H9 (cell line): ENCODE data around the gene TSHZ1. TPM values are rescaled to one million over a fixed set of nuclear protein-coding genes. Genes with fewer than 3 reads are reported as not detected.

ENCODE experiments used
- DNase-seq: peaks from one replicate; pipeline ENCODE4 v3.0.0-alpha.2; 2017
- H2AFZ ChIP-seq: one replicate; pipeline ENCODE4 v1.6.1; 2013; ENCODE audit warnings: mild to moderate bottlenecking, low read length, control low read depth, moderate library complexity
- H2AK5ac ChIP-seq: 2 replicates; pipeline ENCODE4 v1.6.1; 2013; ENCODE audit warnings: low read length, control low read depth, mixed read lengths; ENCODE audit not compliant: insufficient read length
- H2BK120ac ChIP-seq: one replicate; pipeline ENCODE4 v1.6.1; 2013; ENCODE audit warnings: low read depth, mild to moderate bottlenecking, low read length, control low read depth, inconsistent platforms; ENCODE audit not compliant: poor library complexity, severe bottlenecking
- H2BK12ac ChIP-seq: 2 replicates; pipeline ENCODE4 v1.6.1; 2013; ENCODE audit warnings: low read length, control low read depth, mixed read lengths, low read depth; ENCODE audit not compliant: insufficient read length
- H2BK15ac ChIP-seq: 2 replicates; pipeline ENCODE4 v1.6.1; 2013; ENCODE audit warnings: low read depth, low read length, control low read depth
- H2BK20ac ChIP-seq: one replicate; pipeline ENCODE4 v1.6.1; 2013; ENCODE audit warnings: low read depth, mild to moderate bottlenecking, low read length, control low read depth, inconsistent platforms; ENCODE audit not compliant: poor library complexity, severe bottlenecking
- H2BK5ac ChIP-seq: 2 replicates; pipeline ENCODE4 v1.6.1; 2013; ENCODE audit warnings: low read length, control low read depth, mixed read lengths; ENCODE audit not compliant: insufficient read length
- H3K14ac ChIP-seq: 2 replicates; pipeline ENCODE4 v1.6.1; 2013; ENCODE audit warnings: low read length, control low read depth; ENCODE audit not compliant: insufficient read depth
- H3K18ac ChIP-seq: 2 replicates; pipeline ENCODE4 v1.6.1; 2013; ENCODE audit warnings: low read depth, mild to moderate bottlenecking, mixed read lengths, low read length, control low read depth; ENCODE audit not compliant: insufficient read length
- H3K23ac ChIP-seq: 2 replicates; pipeline ENCODE4 v1.6.1; 2013; ENCODE audit warnings: low read length, control low read depth, mixed read lengths, low read depth; ENCODE audit not compliant: insufficient read length
- H3K23me2 ChIP-seq: 2 replicates; pipeline ENCODE4 v1.6.1; 2013; ENCODE audit warnings: low read depth, mild to moderate bottlenecking, mixed read lengths, low read length, control low read depth; ENCODE audit not compliant: insufficient read length, poor library complexity, severe bottlenecking
- H3K27ac ChIP-seq: 2 replicates; pipeline ENCODE4 v1.5.1; 2013; ENCODE audit warnings: low read length, control low read depth, mixed read lengths, low read depth; ENCODE audit not compliant: insufficient read length
- H3K27me3 ChIP-seq: 2 replicates; pipeline ENCODE4 v1.6.1; 2013; ENCODE audit warnings: low read length, control low read depth, inconsistent platforms; ENCODE audit not compliant: insufficient read depth
- H3K4ac ChIP-seq: 2 replicates; pipeline ENCODE4 v1.6.1; 2013; ENCODE audit warnings: low read depth, mild to moderate bottlenecking, control low read depth, inconsistent platforms, low read length, moderate library complexity
- H3K4me1 ChIP-seq: 2 replicates; pipeline ENCODE4 v1.6.1; 2013; ENCODE audit warnings: low read length, control low read depth, inconsistent platforms; ENCODE audit not compliant: insufficient read depth
- H3K4me2 ChIP-seq: 2 replicates; pipeline ENCODE4 v1.6.1; 2013; ENCODE audit warnings: low read length, control low read depth, mixed read lengths; ENCODE audit not compliant: insufficient read length, insufficient read depth
- H3K56ac ChIP-seq: 2 replicates; pipeline ENCODE4 v1.6.1; 2013; ENCODE audit warnings: low read depth, mild to moderate bottlenecking, mixed read lengths, low read length, control low read depth; ENCODE audit not compliant: insufficient read length
- H3K79me1 ChIP-seq: 2 replicates; pipeline ENCODE4 v1.6.1; 2013; ENCODE audit warnings: low read depth, mild to moderate bottlenecking, moderate library complexity, low read length, control low read depth, inconsistent platforms; ENCODE audit not compliant: insufficient read depth, poor library complexity, severe bottlenecking
- H3K79me2 ChIP-seq: 2 replicates; pipeline ENCODE4 v1.6.1; 2013; ENCODE audit warnings: low read length, control low read depth, inconsistent platforms; ENCODE audit not compliant: insufficient read depth
- H3K9ac ChIP-seq: 2 replicates; pipeline ENCODE4 v1.6.1; 2013; ENCODE audit warnings: low read length, control low read depth, mixed read lengths; ENCODE audit not compliant: insufficient read length; ENCODE audit errors: extremely low read depth
- H3K9me3 ChIP-seq: one replicate; pipeline ENCODE4 v1.6.1; 2013; ENCODE audit warnings: low read depth, low read length, inconsistent platforms; ENCODE audit not compliant: control insufficient read depth
- H3T11ph ChIP-seq: one replicate; pipeline ENCODE4 v1.6.1; 2013; ENCODE audit warnings: mild to moderate bottlenecking, low read length, control low read depth, inconsistent platforms
- H4K20me1 ChIP-seq: one replicate; pipeline ENCODE4 v1.6.1; 2013; ENCODE audit not compliant: control insufficient read depth, insufficient read length, insufficient read depth
- H4K5ac ChIP-seq: 2 replicates; pipeline ENCODE4 v1.6.1; 2013; ENCODE audit warnings: low read depth, mild to moderate bottlenecking, mixed read lengths, low read length, control low read depth; ENCODE audit not compliant: insufficient read length
- H4K8ac ChIP-seq: replicated peaks from 2 replicates; pipeline ENCODE4 v1.6.1; 2013; ENCODE audit warnings: low read length, control low read depth, mixed read lengths, low read depth; ENCODE audit not compliant: insufficient read length
- H4K91ac ChIP-seq: 2 replicates; pipeline ENCODE4 v1.6.1; 2013; ENCODE audit warnings: low read depth, mild to moderate bottlenecking, moderate library complexity, mixed read lengths, low read length, control low read depth; ENCODE audit not compliant: insufficient read length
- H3K27ac Mint-ChIP-seq, 3 experiments: 2 replicates in 2 of 3; 3 replicates in 1 of 3; pipeline ENCODE4 v1.8.0; 2020 to 2021; ENCODE audit warnings: mixed read lengths in 3 of 3, mild to moderate bottlenecking in 1 of 3, moderate library complexity in 1 of 3
- H3K27me3 Mint-ChIP-seq: 2 replicates; pipeline ENCODE4 v1.8.0; 2021; ENCODE audit warnings: low read depth, mild to moderate bottlenecking, moderate library complexity, mixed read lengths
- H3K36me3 Mint-ChIP-seq, 3 experiments: 2 replicates in 2 of 3; 3 replicates in 1 of 3; pipeline ENCODE4 v1.8.0; 2020 to 2021; ENCODE audit warnings: low read depth in 3 of 3, mixed read lengths in 3 of 3; ENCODE audit not compliant: insufficient read depth in 1 of 3
- H3K4me1 Mint-ChIP-seq, 2 experiments: 2 replicates each; pipeline ENCODE4 v1.8.0; 2020; ENCODE audit warnings: mixed read lengths in 2 of 2
- H3K4me3 Mint-ChIP-seq, 2 experiments: 2 replicates in 1 of 2; 3 replicates in 1 of 2; pipeline ENCODE4 v1.8.0; 2020 to 2021; ENCODE audit warnings: mild to moderate bottlenecking in 2 of 2, mixed read lengths in 2 of 2, moderate library complexity in 1 of 2
- H3K9me3 Mint-ChIP-seq, 2 experiments: 2 replicates in 1 of 2; 3 replicates in 1 of 2; pipeline ENCODE4 v1.8.0; 2020; ENCODE audit warnings: mild to moderate bottlenecking in 2 of 2, mixed read lengths in 2 of 2, moderate library complexity in 1 of 2
- WGBS: extraction: QIAGEN DNeasy Blood & Tissue Kit; methylation state at CpG from one replicate; pipeline ENCODE4 v1.1.7; 2013; ENCODE audit warnings: missing lambda C conversion rate, low lambda C conversion rate, mixed read lengths; ENCODE audit not compliant: insufficient read length; ENCODE audit errors: extremely low coverage; 5-methylcytosine and 5-hydroxymethylcytosine counted together
- total RNA-seq: library from RNA; stranded (reverse); gene quantifications from 2 replicates; pipeline ENCODE4 v1.2.1, GENCODE V29; 2021
- TF ChIP-seq, protein P1 (sequence below): fragments of 200-600 bp; sonication (generic); conservative IDR thresholded peaks from 3 replicates; pipeline ENCODE4 v1.8.0; 2021; ENCODE audit warnings: antibody characterized with exemption, mild to moderate bottlenecking

The TSHZ1 gene
- total RNA-seq, 1 experiment from 2014 or later, result 0.15 TPM

DNA sequence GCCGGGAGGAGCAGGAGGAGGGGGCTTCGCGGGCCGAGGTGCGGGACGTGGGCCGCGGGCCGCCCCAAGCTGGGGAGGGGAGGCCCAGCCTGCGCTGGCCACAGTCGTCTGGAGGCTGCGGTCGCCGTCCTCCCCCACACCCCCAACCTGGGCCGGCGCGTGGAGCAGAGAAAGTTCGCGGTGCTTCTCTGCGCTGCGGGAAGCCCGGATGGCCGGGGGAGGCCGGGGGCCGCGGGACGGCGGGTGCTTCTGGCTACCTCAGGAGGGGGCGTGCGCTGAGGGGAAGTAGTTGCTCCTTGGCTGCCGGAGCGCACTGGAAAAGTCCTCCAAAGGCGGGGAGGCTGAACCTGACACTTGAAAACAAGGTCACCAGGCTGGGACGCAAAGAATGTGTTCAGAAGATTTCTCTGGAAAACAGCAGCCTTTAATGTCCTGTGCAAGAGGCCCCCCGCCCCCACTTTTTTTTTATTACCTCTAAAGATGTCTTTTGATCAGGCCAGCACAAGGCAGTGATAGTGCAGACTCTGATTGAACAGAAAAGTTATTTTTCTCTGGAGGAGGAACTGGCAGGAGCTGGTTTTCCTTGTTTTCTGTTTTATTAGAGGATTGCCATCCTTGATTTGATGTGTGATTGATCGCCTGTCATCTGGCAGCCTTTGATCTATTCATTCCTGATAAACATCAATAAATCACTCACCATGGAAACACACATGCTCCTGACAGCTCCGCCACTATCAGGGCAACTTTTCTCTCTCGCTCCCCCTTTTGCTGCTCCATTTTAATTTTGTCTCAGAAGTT lies 1.6 kb downstream of the TSHZ1 start:
- no peak overlapping the region for H3K23ac ChIP-seq
- no peak overlapping the region for H3K56ac ChIP-seq
- H3K4me1 ChIP-seq, result no peaks in the 10 kb centered on the region; the same call in 1 of the 2 replicates
- H3T11ph ChIP-seq, result no peak overlapping the region
- H3K14ac ChIP-seq, result no peak overlapping the region
- H3K36me3 Mint-ChIP-seq, result peaks cover 0 to 2% (median 0%) of the 10 kb centered on the region in 3 experiments; a peak in 2 of 7 replicates
- H4K91ac ChIP-seq, result no peak overlapping the region
- H2BK15ac ChIP-seq, result no peak overlapping the region
- H3K23me2 ChIP-seq, result peaks cover 20% of the 10 kb centered on the region
- peak; percentile 69 for DNase-seq
- no peak overlapping the region for H3K27ac ChIP-seq
- H3K27me3 ChIP-seq, result peaks cover 34% of the 10 kb centered on the region
- H2AK5ac ChIP-seq, result no peak overlapping the region
- H2BK12ac ChIP-seq, result no peak overlapping the region
- no peak overlapping the region for H4K8ac ChIP-seq
- no peak overlapping the region for H4K5ac ChIP-seq
- no peaks in the 10 kb centered on the region for H3K79me2 ChIP-seq
- no peak overlapping the region for H3K9ac ChIP-seq
- TF ChIP-seq, protein P1, sequence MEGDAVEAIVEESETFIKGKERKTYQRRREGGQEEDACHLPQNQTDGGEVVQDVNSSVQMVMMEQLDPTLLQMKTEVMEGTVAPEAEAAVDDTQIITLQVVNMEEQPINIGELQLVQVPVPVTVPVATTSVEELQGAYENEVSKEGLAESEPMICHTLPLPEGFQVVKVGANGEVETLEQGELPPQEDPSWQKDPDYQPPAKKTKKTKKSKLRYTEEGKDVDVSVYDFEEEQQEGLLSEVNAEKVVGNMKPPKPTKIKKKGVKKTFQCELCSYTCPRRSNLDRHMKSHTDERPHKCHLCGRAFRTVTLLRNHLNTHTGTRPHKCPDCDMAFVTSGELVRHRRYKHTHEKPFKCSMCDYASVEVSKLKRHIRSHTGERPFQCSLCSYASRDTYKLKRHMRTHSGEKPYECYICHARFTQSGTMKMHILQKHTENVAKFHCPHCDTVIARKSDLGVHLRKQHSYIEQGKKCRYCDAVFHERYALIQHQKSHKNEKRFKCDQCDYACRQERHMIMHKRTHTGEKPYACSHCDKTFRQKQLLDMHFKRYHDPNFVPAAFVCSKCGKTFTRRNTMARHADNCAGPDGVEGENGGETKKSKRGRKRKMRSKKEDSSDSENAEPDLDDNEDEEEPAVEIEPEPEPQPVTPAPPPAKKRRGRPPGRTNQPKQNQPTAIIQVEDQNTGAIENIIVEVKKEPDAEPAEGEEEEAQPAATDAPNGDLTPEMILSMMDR, result no peak
- peaks cover 0 to 7% of the 10 kb centered on the region in 2 experiments; a peak in 1 of 5 replicates for H3K9me3 Mint-ChIP-seq
- no peak overlapping the region for H3K27ac Mint-ChIP-seq
- no peak overlapping the region for H2AFZ ChIP-seq
- no peak overlapping the region for H2BK120ac ChIP-seq
- H2BK20ac ChIP-seq, result no peak overlapping the region
- H3K4me1 Mint-ChIP-seq, result peaks cover 31 to 40% of the 10 kb centered on the region in 2 experiments
- no peaks in the 10 kb centered on the region for H4K20me1 ChIP-seq
- H3K4me2 ChIP-seq, result peak overlapping the region; percentile 51
- H3K18ac ChIP-seq, result no peak overlapping the region
- H3K27me3 Mint-ChIP-seq, result peaks cover 68% of the 10 kb centered on the region
- no CpG with 5 or more reads among the region's 38 CpGs for WGBS
- H2BK5ac ChIP-seq, result no peak overlapping the region
- H3K4me3 Mint-ChIP-seq, result peak overlapping the region; percentile 60 to 81
- no peaks in the 10 kb centered on the region for H3K79me1 ChIP-seq
- H3K4ac ChIP-seq, result no peak overlapping the region
- no peaks in the 10 kb centered on the region for H3K9me3 ChIP-seq
